HFFc6 (cell line): ENCODE data around the gene TTC9. TPM values are rescaled to one million over a fixed set of nuclear protein-coding genes. Genes with fewer than 3 reads are reported as not detected.

ENCODE experiments used
- DNase-seq: peaks from one replicate; pipeline ENCODE4 v3.0.0-alpha.2; 2018
- H3K27ac Mint-ChIP-seq: 2 replicates; pipeline ENCODE4 v1.8.0; 2020; ENCODE audit warnings: mild to moderate bottlenecking, mixed read lengths
- H3K27me3 Mint-ChIP-seq: 2 replicates; pipeline ENCODE4 v1.8.0; 2021; ENCODE audit warnings: mild to moderate bottlenecking, moderate library complexity, mixed read lengths; ENCODE audit not compliant: insufficient read depth
- H3K36me3 Mint-ChIP-seq: 2 replicates; pipeline ENCODE4 v1.8.0; 2021; ENCODE audit warnings: low read depth, mixed read lengths
- H3K4me1 Mint-ChIP-seq: 2 replicates; pipeline ENCODE4 v1.8.0; 2020; ENCODE audit warnings: low read depth, mixed read lengths
- H3K4me3 Mint-ChIP-seq: 2 replicates; pipeline ENCODE4 v1.8.0; 2020; ENCODE audit warnings: mild to moderate bottlenecking, moderate library complexity, mixed read lengths
- H3K9me3 Mint-ChIP-seq: 2 replicates; pipeline ENCODE4 v1.8.0; 2020; ENCODE audit warnings: mild to moderate bottlenecking, mixed read lengths
- total RNA-seq, 6 experiments: library from RNA; stranded (reverse); fragmentation: NEBNext Ultra II Directional; extraction: Animal tissue kit (Norgen Biotek cat#: 25700); gene quantifications; 2 replicates in 1 of 6; 3 replicates in 5 of 6; pipeline ENCODE4 v1.2.3, GENCODE V29; 2021
- TF ChIP-seq, protein P1 (sequence below): fragments of 200-600 bp; sonication (generic); IDR thresholded peaks from 2 replicates; pipeline ENCODE4 v1.5.0; 2021; ENCODE audit warnings: antibody characterized with exemption, mild to moderate bottlenecking

Gene TTC9
- total RNA-seq, 6 experiments from 2014 or later = 0.05 to 0.17 (median 0.09) TPM

DNA sequence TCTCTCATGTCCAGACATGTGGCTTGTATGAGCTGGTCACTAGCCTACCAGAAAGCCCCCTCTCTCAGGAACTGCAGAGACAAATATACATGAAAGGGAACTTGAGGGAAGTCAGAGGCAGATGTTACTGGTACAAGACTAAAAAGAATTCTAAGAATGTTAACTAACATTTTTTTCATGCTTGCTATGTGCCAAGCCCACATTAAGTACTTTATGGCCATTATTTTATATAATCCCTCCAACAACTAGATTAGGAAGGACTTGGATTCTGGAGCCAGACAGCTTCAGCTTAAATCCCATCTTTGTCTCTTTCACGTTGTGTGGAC lies 24.6 kb downstream of the TTC9 start:
- Mint-ChIP-seq H3K27ac (peak overlapping the region; percentile 21; the same call in 1 of the 2 replicates), H3K27me3 (peaks cover 13% of the 10 kb centered on the region), H3K36me3 (no peaks in the 10 kb centered on the region), H3K4me1 (peaks cover 30% of the 10 kb centered on the region), H3K9me3 (no peaks in the 10 kb centered on the region), H3K4me3 (peak overlapping the region; percentile 45)
- TF ChIP-seq, protein P1, sequence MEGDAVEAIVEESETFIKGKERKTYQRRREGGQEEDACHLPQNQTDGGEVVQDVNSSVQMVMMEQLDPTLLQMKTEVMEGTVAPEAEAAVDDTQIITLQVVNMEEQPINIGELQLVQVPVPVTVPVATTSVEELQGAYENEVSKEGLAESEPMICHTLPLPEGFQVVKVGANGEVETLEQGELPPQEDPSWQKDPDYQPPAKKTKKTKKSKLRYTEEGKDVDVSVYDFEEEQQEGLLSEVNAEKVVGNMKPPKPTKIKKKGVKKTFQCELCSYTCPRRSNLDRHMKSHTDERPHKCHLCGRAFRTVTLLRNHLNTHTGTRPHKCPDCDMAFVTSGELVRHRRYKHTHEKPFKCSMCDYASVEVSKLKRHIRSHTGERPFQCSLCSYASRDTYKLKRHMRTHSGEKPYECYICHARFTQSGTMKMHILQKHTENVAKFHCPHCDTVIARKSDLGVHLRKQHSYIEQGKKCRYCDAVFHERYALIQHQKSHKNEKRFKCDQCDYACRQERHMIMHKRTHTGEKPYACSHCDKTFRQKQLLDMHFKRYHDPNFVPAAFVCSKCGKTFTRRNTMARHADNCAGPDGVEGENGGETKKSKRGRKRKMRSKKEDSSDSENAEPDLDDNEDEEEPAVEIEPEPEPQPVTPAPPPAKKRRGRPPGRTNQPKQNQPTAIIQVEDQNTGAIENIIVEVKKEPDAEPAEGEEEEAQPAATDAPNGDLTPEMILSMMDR = no peak
- no peak for DNase-seq

DNA sequence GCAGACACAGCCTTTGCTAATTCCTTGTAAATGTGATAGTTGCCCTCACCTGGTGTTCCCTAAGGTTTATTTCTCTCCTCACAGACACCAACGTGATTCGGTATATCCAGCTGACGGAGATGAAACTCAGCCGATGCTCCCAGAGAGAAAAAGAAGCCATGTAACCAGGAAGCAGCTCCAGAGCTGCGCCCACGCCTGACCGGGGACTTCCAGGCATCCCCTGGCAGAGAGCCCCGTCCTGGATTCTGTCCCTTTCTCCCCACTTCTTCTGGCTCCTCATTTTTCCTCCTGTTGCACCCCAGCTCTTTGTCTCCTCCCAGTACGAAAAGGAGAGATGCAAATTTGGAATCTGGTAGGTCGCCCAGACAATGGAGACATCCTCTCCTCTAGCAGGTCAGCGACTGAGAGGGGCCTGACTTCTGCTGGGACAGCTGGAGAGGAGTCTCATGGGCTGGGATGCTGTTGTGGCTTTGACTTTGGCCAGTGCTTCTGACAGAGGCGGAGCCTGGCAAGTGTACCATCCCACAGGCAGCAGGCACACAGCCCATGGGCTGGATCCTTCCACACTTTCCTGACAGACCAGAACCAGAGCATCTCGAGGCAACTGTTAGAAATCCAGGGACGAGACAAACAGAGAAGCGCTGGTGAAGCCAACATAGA lies 29.4 kb downstream of the TTC9 start:
- H3K27me3 Mint-ChIP-seq = peaks cover 18% of the 10 kb centered on the region
- H3K4me3 Mint-ChIP-seq = no peak overlapping the region
- DNase-seq = no peak
- peaks cover 12% of the 10 kb centered on the region for H3K4me1 Mint-ChIP-seq
- TF ChIP-seq, protein P1 = no peak
- H3K27ac Mint-ChIP-seq = no peak overlapping the region
- no peaks in the 10 kb centered on the region for H3K36me3 Mint-ChIP-seq
- no peaks in the 10 kb centered on the region for H3K9me3 Mint-ChIP-seq

DNA sequence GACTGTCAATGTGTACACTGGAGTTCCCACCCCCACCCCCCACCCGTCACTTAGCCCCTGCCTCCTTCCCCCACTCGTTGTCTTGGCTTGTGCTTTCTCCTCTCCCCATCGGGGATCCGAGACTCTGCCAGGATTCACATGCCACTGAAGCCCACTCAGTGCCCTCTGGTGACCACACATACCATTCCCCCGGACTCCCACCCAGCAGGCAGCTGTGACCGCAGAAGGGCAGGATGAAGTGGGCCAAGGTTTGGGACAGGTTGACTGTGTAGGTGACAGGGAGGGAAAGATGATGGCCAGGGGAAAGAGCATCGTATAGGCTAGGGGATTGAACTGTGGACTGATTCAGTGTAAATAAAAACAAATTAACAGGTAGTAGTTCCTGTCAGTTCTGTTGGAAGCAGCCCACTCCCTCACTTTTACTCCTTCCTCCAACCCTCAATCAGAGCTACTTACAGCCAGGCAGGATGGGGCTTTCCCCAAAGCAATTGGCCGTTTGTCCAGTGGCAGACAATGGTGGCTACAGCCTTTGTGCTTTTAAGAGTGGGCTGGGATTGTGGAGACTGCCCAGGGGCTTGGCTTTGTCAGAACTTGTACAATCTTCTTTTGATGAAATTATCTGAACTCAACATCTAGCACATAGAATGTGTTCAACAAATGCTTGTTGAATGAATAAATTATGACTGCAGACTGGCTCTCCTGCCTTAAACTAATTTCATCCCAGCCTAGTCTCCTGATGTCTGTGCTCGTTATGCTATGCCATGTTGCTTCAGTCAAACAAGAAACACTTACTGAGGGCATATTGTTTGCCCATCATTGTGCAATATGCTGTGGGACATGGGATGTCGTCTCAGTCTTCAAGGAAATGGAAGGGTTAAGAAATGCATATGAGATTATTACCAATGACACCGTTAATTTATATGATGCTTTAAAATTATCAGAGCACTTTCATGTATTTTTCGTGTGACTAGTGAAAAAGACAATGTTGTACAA lies 30.2 kb downstream of the TTC9 start:
- Mint-ChIP-seq H3K4me3 (no peak overlapping the region), H3K27me3 (peaks cover 18% of the 10 kb centered on the region), H3K4me1 (peaks cover 4% of the 10 kb centered on the region), H3K9me3 (no peaks in the 10 kb centered on the region), H3K36me3 (no peaks in the 10 kb centered on the region), H3K27ac (no peak overlapping the region)
- no peak for DNase-seq
- TF ChIP-seq, protein P1 = no peak

DNA sequence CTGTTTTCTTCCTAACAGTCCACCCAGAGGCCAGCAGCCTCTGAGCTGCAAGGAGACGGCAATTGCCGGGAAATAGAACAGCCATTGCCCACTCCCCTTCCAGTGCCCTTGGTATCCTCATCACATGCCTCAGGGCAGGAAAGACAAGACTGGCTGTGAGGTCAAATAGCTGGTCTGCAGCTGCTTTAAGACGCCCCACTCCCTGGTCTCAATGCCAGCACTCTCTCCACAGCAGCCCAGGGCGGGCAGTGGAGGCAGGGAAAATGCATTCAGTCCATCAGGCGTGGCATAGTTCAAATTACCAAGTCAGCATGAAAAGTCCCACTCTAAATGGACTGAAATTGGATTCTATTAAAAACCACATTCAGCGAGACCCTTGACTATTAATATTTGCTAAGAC lies 35.6 kb downstream of the TTC9 start:
- Mint-ChIP-seq H3K27me3 (peaks cover 23% of the 10 kb centered on the region), H3K9me3 (no peaks in the 10 kb centered on the region), H3K4me3 (no peak overlapping the region), H3K4me1 (no peaks in the 10 kb centered on the region), H3K27ac (no peak overlapping the region), H3K36me3 (no peaks in the 10 kb centered on the region)
- no peak for DNase-seq
- TF ChIP-seq, protein P1 = no peak

DNA sequence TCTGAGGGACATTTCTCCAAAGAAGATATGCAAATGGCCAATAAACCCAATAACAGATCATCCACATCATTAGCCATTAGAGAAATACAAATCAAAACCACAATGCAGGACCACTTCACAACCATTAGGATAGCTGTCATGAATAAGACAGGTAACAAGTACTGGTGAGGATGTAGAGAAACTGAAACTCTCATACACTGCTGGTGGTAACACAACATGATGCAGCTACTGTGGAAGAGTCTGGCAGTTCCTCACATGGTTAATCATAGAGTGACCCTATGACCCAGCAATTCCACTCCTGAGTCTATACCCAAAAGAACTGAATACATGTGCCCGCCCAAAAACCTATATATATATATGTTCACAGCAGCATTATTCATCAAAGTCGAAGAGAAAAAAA lies 39.0 kb downstream of the TTC9 start:
- no peaks in the 10 kb centered on the region for H3K9me3 Mint-ChIP-seq

More for the DNA sequence above, 39.0 kb downstream of the TTC9 start:
- DNase-seq = no peak
- Mint-ChIP-seq H3K4me1 (0 out of 2 replicates have a peak, but pooled peaks cover 1% of the 10 kb centered on the region), H3K27ac (no peak overlapping the region), H3K27me3 (peaks cover 19% of the 10 kb centered on the region), H3K36me3 (no peaks in the 10 kb centered on the region), H3K4me3 (no peak overlapping the region)
- TF ChIP-seq, protein P1 = no peak
